GM18873 (cell line): ENCODE results near the gene KATNAL2.
"Not testable (repeated sequence)": the region's sequence is repeated elsewhere in the genome, so short reads cannot be mapped to it uniquely, and the experiment has no call there.

Experiments used
- ATAC-seq: cut with Tn5 transposase; IDR thresholded peaks from one replicate; pipeline ENCODE4 v1.9.1; 2021; ENCODE audit warnings: mild to moderate bottlenecking, moderate library complexity, moderate number of reproducible peaks; ENCODE audit not compliant: unreplicated experiment, low FRiP score

Gene KATNAL2

GRCh38 chr18:47029684-47030353 is 112.4 kb downstream of the KATNAL2 start:
- ATAC-seq, result not testable (repeated sequence)

- not testable (repeated sequence) for ATAC-seq
Measured at GRCh38 chr18:47030887-47031286, 113.5 kb downstream of the KATNAL2 start.

- ATAC-seq, result no peak
Measured at GRCh38 chr18:47032945-47033344, 115.5 kb downstream of the KATNAL2 start.

- ATAC-seq, result not testable (repeated sequence)
Measured at GRCh38 chr18:47034591-47034990, 117.2 kb downstream of the KATNAL2 start.

GRCh38 chr18:47035156-47035671 is 117.8 kb downstream of the KATNAL2 start, which contains the start of gene ELOA2:
Gene ELOA2 (minus strand): TSS chr18:47035621. CDS start chr18:47035264, 357 bp downstream.
- ATAC-seq, result no peak

GRCh38 chr18:47036298-47036874 is 119.0 kb downstream of the KATNAL2 start:
- ATAC-seq, result no peak

- ATAC-seq, result no peak
Measured at GRCh38 chr18:47036927-47037578, 119.7 kb downstream of the KATNAL2 start.

GRCh38 chr18:47040982-47041381 is 123.6 kb downstream of the KATNAL2 start:
- no peak for ATAC-seq

GRCh38 chr18:47050468-47050867 is 133.1 kb downstream of the KATNAL2 start:
- ATAC-seq, result no peak

- ATAC-seq, result no peak
Measured at GRCh38 chr18:47054369-47054768, 137.0 kb downstream of the KATNAL2 start.

GRCh38 chr18:47062471-47062870 is 145.1 kb downstream of the KATNAL2 start:
- ATAC-seq, result no peak

- no peak for ATAC-seq
Measured at GRCh38 chr18:47063096-47063495, 145.7 kb downstream of the KATNAL2 start.

GRCh38 chr18:47067648-47068047 is 150.2 kb downstream of the KATNAL2 start:
- no peak for ATAC-seq

- ATAC-seq, result no peak
Measured at GRCh38 chr18:47075098-47075883, 157.9 kb downstream of the KATNAL2 start.

- no peak for ATAC-seq
Measured at GRCh38 chr18:47077111-47077510, 159.7 kb downstream of the KATNAL2 start.

- no peak for ATAC-seq
Measured at GRCh38 chr18:47080872-47081271, 163.5 kb downstream of the KATNAL2 start.

GRCh38 chr18:47081578-47081977 is 164.2 kb downstream of the KATNAL2 start:
- no peak for ATAC-seq

- ATAC-seq, result no peak
Measured at GRCh38 chr18:47087676-47088075, 170.3 kb downstream of the KATNAL2 start.

- ATAC-seq, result no peak
Measured at GRCh38 chr18:47095810-47096209, 178.4 kb downstream of the KATNAL2 start.

GRCh38 chr18:47100212-47100831 is 182.9 kb downstream of the KATNAL2 start:
- no peak for ATAC-seq
